ENCODE measurements around the gene ATRNL1. TPM values are rescaled to one million over a fixed set of nuclear protein-coding genes. Genes with fewer than 3 reads are reported as not detected.

Gene ATRNL1
- total RNA-seq, 2 donors from 2014 or later, result 4.1 to 4.5 TPM

- H3K4me3 ChIP-seq, result no peak overlapping the region
- no peaks in the 10 kb centered on the region for H3K36me3 ChIP-seq
- no peaks in the 10 kb centered on the region for H3K9me3 ChIP-seq
- no peak for TF ChIP-seq CTCF (IDR thresholded peaks at IDR 0.05)
- DNase-seq (ENCODE audit: low spot score), result no peak
- H3K4me1 ChIP-seq, result no peaks in the 10 kb centered on the region
- no peaks in the 10 kb centered on the region for H3K27me3 ChIP-seq
- no peak overlapping the region for H3K27ac ChIP-seq
These were observed 681.6 kb downstream of the ATRNL1 start for GRCh38 chr10:115774721-115775120.

GRCh38 chr10:115777646-115778045 is 684.5 kb downstream of the ATRNL1 start:
- no peaks in the 10 kb centered on the region for H3K9me3 ChIP-seq
- no peak for TF ChIP-seq CTCF (IDR thresholded peaks at IDR 0.05)
- H3K4me1 ChIP-seq, result no peaks in the 10 kb centered on the region
- H3K27me3 ChIP-seq, result no peaks in the 10 kb centered on the region
- DNase-seq (ENCODE audit: low spot score), result no peak
- no peak overlapping the region for H3K27ac ChIP-seq
- no peaks in the 10 kb centered on the region for H3K36me3 ChIP-seq
- no peak overlapping the region for H3K4me3 ChIP-seq

GRCh38 chr10:115790220-115790619 is 697.1 kb downstream of the ATRNL1 start:
- no peak overlapping the region for H3K27ac ChIP-seq

GRCh38 chr10:115795964-115796363 is 702.8 kb downstream of the ATRNL1 start:
- H3K36me3 ChIP-seq, result no peaks in the 10 kb centered on the region
- H3K27me3 ChIP-seq, result no peaks in the 10 kb centered on the region
- no peak for DNase-seq (ENCODE audit: low spot score)
- H3K27ac ChIP-seq, result no peak overlapping the region
- H3K9me3 ChIP-seq, result peaks cover 0 to 8% of the 10 kb centered on the region in 2 donors
- no peak overlapping the region for H3K4me3 ChIP-seq
- H3K4me1 ChIP-seq, result no peaks in the 10 kb centered on the region
- no peak for TF ChIP-seq CTCF (IDR thresholded peaks at IDR 0.05)

More at GRCh38 chr10:115790220-115790619, 697.1 kb downstream of the ATRNL1 start:
- Histone ChIP-seq H3K9me3 (peaks cover 0 to 6% of the 10 kb centered on the region in 2 donors), H3K36me3 (no peaks in the 10 kb centered on the region), H3K27me3 (no peaks in the 10 kb centered on the region), H3K4me3 (no peak overlapping the region), H3K4me1 (no peaks in the 10 kb centered on the region)
- no peak for DNase-seq (ENCODE audit: low spot score)
- no peak for TF ChIP-seq CTCF (IDR thresholded peaks at IDR 0.05)

- Histone ChIP-seq H3K4me1 (no peaks in the 10 kb centered on the region), H3K9me3 (no peaks in the 10 kb centered on the region), H3K4me3 (no peak overlapping the region), H3K36me3 (no peaks in the 10 kb centered on the region), H3K27me3 (no peaks in the 10 kb centered on the region), H3K27ac (no peak overlapping the region)
- DNase-seq (ENCODE audit: low spot score), result no peak
- no peak for TF ChIP-seq CTCF (IDR thresholded peaks at IDR 0.05)
These were observed 708.3 kb downstream of the ATRNL1 start for GRCh38 chr10:115801457-115801856.

GRCh38 chr10:115801992-115802391 is 708.8 kb downstream of the ATRNL1 start:
- Histone ChIP-seq H3K27me3 (no peaks in the 10 kb centered on the region), H3K4me1 (no peaks in the 10 kb centered on the region), H3K36me3 (no peaks in the 10 kb centered on the region), H3K27ac (no peak overlapping the region), H3K9me3 (no peaks in the 10 kb centered on the region), H3K4me3 (no peak overlapping the region)
- no peak for TF ChIP-seq CTCF (IDR thresholded peaks at IDR 0.05)
- DNase-seq (ENCODE audit: low spot score), result no peak

Data from right atrium auricular region (tissue), 2 donors.